A673 (cell line): Measurements from ENCODE around the gene RPS6KA1.

Source experiments
- CTCF ChIP-seq: fragments of 300-800, 200-600 bp; sonication (generic); conservative IDR thresholded peaks from 2 replicates; pipeline ENCODE4 v1.5.1; 2017; ENCODE audit warnings: low read depth, mild to moderate bottlenecking, antibody characterized with exemption, low read length, moderate library complexity, mixed read lengths
- EZH2 ChIP-seq: fragments of 200-600 bp; sonication (generic); IDR thresholded peaks from 2 replicates; pipeline ENCODE4 v1.6.1; 2017; ENCODE audit warnings: borderline replicate concordance, low read depth, mild to moderate bottlenecking, mixed read lengths, antibody characterized with exemption, low read length; ENCODE audit not compliant: poor library complexity, severe bottlenecking

GRCh38 chr1:26546819-26547218, 17.3 kb downstream of the RPS6KA1 start:
- TF ChIP-seq CTCF, result no peak
- no peak for TF ChIP-seq EZH2
